22Rv1 (cell line): Measurements from ENCODE around the gene TMED4.

ENCODE experiments used
- CTCF ChIP-seq: fragments of 450-650 bp; IDR thresholded peaks from 2 replicates; pipeline ENCODE4 v1.5.1; 2017; ENCODE audit warnings: mild to moderate bottlenecking
- ZFX ChIP-seq: fragments of 450-650 bp; IDR thresholded peaks from 2 replicates; pipeline ENCODE4 v1.6.1; 2017; ENCODE audit warnings: antibody characterized with exemption, borderline replicate concordance

GRCh38 chr7:44621034-44621749 lies 39.2 kb upstream of the TMED4 start:
- TF ChIP-seq CTCF (no peak), ZFX (no peak)
